CD4-positive, alpha-beta T cell (primary cell): Measurements from ENCODE around the gene RIN3. TPM values are rescaled to one million over a fixed set of nuclear protein-coding genes. Genes with fewer than 3 reads are reported as not detected.
A peak's percentile ranks its signal among the peaks of the same experiment; 100 is the strongest.

ENCODE experiments used
- ATAC-seq: fragments of 200-7000 bp; cut with Tn5 transposase; one replicate; pipeline ENCODE4 v1.10.0; 2022; ENCODE audit warnings: mild to moderate bottlenecking; ENCODE audit not compliant: poor library complexity
- CTCF ChIA-PET: fragments of 350-600 bp; sonication (Branson Sonifier 250); formaldehyde crosslinking; loops from one replicate; lab custom pipeline; 2021; ENCODE audit warnings: antibody characterized with exemption, inconsistent platforms; lab: Charles Lee
- POLR2A ChIA-PET: fragments of 350-600 bp; sonication (Branson Sonifier 250); formaldehyde crosslinking; loops from one replicate; lab custom pipeline; 2021; ENCODE audit warnings: antibody characterized with exemption, inconsistent platforms; lab: Charles Lee
- DNase-seq, 14 experiments: peaks; one replicate each; pipeline ENCODE4 v3.0.0-alpha.2; 2013 to 2020; ENCODE audit warnings: mixed read lengths in 2 of 14
- H3K27ac ChIP-seq, 2 donors: one replicate each; pipeline versions ENCODE4 v1.5.1 to v1.7.0; 2013; ENCODE audit warnings: low read length in 2 of 2, low read depth in 1 of 2, mild to moderate bottlenecking in 1 of 2
- H3K27me3 ChIP-seq, 2 experiments: 1 replicate in 1 of 2; 2 replicates in 1 of 2; pipeline versions ENCODE4 v1.6.1 to v1.7.0; 2013; ENCODE audit warnings: low read length in 2 of 2, control low read depth in 1 of 2, mild to moderate bottlenecking in 1 of 2, moderate library complexity in 1 of 2; ENCODE audit not compliant: insufficient read depth in 2 of 2, control insufficient read depth in 1 of 2
- H3K36me3 ChIP-seq: one replicate; pipeline ENCODE4 v1.6.1; 2013; ENCODE audit warnings: low read length, control low read depth; ENCODE audit not compliant: insufficient read depth
- H3K4me1 ChIP-seq: one replicate; pipeline ENCODE4 v1.6.1; 2013; ENCODE audit warnings: low read length, control low read depth; ENCODE audit not compliant: insufficient read depth
- H3K4me3 ChIP-seq: one replicate; pipeline ENCODE4 v1.5.1; 2013; ENCODE audit warnings: mild to moderate bottlenecking, low read length, moderate library complexity
- H3K9me3 ChIP-seq, 2 experiments: 1 replicate in 1 of 2; 2 replicates in 1 of 2; pipeline versions ENCODE4 v1.6.1 to v1.7.0; 2013; ENCODE audit warnings: low read length in 2 of 2, mild to moderate bottlenecking in 2 of 2, control low read depth in 1 of 2, moderate library complexity in 1 of 2; ENCODE audit not compliant: control insufficient read depth in 1 of 2, insufficient read depth in 1 of 2
- H3K27ac Mint-ChIP-seq: one replicate; pipeline ENCODE4 v1.8.0; 2020; ENCODE audit warnings: mixed read lengths
- H3K27me3 Mint-ChIP-seq: one replicate; pipeline ENCODE4 v1.8.0; 2021; ENCODE audit warnings: mixed read lengths
- H3K36me3 Mint-ChIP-seq: one replicate; pipeline ENCODE4 v1.8.0; 2021; ENCODE audit warnings: low read depth, mixed read lengths
- H3K4me1 Mint-ChIP-seq: one replicate; pipeline ENCODE4 v1.8.0; 2021; ENCODE audit warnings: low read depth, mixed read lengths
- H3K4me3 Mint-ChIP-seq: one replicate; pipeline ENCODE4 v1.8.0; 2020; ENCODE audit warnings: mild to moderate bottlenecking, mixed read lengths
- H3K9me3 Mint-ChIP-seq: one replicate; pipeline ENCODE4 v1.8.0; 2020; ENCODE audit warnings: mixed read lengths
- intact Hi-C, 2 experiments: fragments of 100-400 bp; cut with DNase I in 1 of 2; cut with micrococcal nuclease in 1 of 2; formaldehyde crosslinking; loops; one replicate each; pipeline versions ENCODE4 v1.15.1 to v1.9.0; 2023 to 2025; cut with DNase I, micrococcal nuclease
- total RNA-seq, 174 experiments: library from RNA in 2 of 174; stranded (reverse) in 2 of 174; gene quantifications; one replicate each; pipeline ENCODE4 v1.2.3 and lab custom pipeline; 2021 to 2026
- TF ChIP-seq, protein P1 (sequence below): fragments of 200-600 bp; IDR thresholded peaks from one replicate; pipeline ENCODE4 v1.8.0; 2022; ENCODE audit warnings: antibody characterized with exemption, mild to moderate bottlenecking

Gene RIN3
- total RNA-seq, 2 experiments from 2014 or later, result 67.9 to 72.2 TPM

DNA sequence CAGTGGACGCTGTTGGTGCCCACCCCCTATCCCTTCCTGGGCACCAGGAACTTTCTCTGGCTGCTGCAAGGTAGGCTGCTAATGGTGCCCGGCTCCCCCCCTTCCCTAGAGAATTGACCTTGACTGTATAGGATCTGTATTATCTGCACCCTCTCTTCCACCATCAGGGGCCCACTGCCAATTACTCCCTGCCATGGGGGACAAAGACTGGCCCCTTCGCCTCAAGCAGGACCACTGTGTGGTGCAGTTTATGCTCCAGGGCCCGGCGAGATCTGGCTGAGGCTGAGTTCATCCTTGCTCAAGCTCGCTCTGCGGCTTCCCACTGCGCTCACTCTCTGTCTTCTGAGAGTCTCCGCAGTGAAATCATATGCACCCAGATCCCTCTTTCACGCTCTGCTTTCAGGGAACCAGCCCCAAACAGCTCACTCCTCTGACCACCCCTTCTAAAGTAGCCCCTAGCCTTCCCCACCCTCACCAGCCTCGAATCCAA is 139.6 kb downstream of the RIN3 start:
- DNase-seq (peak in 3 of 14 experiments; percentile 19 to 53 (median 22)), ATAC-seq (no peak)
- Histone ChIP-seq H3K4me1 (peaks cover 94% of the 10 kb centered on the region), H3K4me3 (peak overlapping the region; percentile 66), H3K27ac (peak overlapping the region; percentile 40 to 90), H3K36me3 (peaks cover 17% of the 10 kb centered on the region), H3K27me3 (no peaks in the 10 kb centered on the region), H3K9me3 (no peaks in the 10 kb centered on the region)
- intact Hi-C loops, result loop anchor here (1.0 to 10.0 kb wide), 3 partner anchors 34 to 108 kb away; no protein-coding TSS in a partner anchor
- ChIA-PET POLR2A (interaction anchor here (0.8 to 5.6 kb wide), 20 partner anchors 11 to 613 kb away, joined by 3 to 154 read pairs (median 5); partner anchors contain the start of genes CPSF2, GOLGA5 and NDUFB1), CTCF (interaction anchor here (3.3 kb wide), 1 partner anchor 40 kb away, joined by 19 read pairs; no protein-coding TSS in a partner anchor)
- Mint-ChIP-seq H3K4me3 (peak overlapping the region; percentile 99), H3K4me1 (peaks cover 76% of the 10 kb centered on the region), H3K27ac (peak overlapping the region; percentile 97), H3K27me3 (no peaks in the 10 kb centered on the region), H3K9me3 (no peaks in the 10 kb centered on the region), H3K36me3 (peaks cover 61% of the 10 kb centered on the region)
- TF ChIP-seq, protein P1, sequence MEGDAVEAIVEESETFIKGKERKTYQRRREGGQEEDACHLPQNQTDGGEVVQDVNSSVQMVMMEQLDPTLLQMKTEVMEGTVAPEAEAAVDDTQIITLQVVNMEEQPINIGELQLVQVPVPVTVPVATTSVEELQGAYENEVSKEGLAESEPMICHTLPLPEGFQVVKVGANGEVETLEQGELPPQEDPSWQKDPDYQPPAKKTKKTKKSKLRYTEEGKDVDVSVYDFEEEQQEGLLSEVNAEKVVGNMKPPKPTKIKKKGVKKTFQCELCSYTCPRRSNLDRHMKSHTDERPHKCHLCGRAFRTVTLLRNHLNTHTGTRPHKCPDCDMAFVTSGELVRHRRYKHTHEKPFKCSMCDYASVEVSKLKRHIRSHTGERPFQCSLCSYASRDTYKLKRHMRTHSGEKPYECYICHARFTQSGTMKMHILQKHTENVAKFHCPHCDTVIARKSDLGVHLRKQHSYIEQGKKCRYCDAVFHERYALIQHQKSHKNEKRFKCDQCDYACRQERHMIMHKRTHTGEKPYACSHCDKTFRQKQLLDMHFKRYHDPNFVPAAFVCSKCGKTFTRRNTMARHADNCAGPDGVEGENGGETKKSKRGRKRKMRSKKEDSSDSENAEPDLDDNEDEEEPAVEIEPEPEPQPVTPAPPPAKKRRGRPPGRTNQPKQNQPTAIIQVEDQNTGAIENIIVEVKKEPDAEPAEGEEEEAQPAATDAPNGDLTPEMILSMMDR, result no peak

DNA sequence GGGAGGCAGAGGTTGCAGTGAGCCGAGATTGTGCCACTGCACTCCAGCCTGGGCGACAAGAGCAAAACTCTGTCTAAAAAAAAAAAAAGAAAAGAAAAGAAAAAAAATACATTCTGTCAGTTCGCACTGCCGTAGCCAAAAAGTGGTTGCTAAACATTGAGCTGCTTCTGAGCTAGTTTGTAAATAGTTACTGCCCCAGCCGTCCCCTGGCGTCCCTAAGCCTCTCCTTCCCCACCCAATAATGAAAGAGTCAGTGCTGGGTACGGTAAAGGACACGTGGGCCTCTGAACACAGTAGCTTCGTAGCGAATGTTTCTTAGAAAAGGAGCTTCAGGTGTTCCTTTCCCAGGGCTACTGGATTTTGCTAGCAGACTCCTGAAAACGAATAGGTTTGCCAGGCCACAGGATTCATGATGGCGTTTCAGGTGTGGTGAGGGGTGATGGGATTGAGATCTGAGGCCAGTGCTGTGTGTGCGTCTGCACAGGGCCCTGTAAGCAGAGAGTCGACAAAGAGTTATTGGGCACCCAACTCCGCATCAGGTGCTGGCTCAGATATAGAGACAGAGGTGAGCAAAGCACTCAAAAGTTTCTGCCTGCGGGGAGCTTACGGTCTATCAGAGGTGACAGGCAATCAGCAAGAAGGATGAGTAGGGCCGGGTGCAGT is 140.8 kb downstream of the RIN3 start:
- Mint-ChIP-seq H3K27me3 (no peaks in the 10 kb centered on the region), H3K9me3 (no peaks in the 10 kb centered on the region), H3K4me3 (peak overlapping the region; percentile 99), H3K36me3 (peaks cover 73% of the 10 kb centered on the region), H3K4me1 (peaks cover 76% of the 10 kb centered on the region), H3K27ac (peak overlapping the region; percentile 97)
- Histone ChIP-seq H3K4me3 (peak overlapping the region; percentile 66), H3K9me3 (no peaks in the 10 kb centered on the region), H3K27ac (peak overlapping the region; percentile 15 to 60), H3K4me1 (peaks cover 94% of the 10 kb centered on the region), H3K36me3 (peaks cover 29% of the 10 kb centered on the region), H3K27me3 (no peaks in the 10 kb centered on the region)
- TF ChIP-seq, protein P1, result no peak
- no peak for ATAC-seq
- ChIA-PET CTCF (interaction anchor here (3.3 kb wide), 1 partner anchor 41 kb away, joined by 19 read pairs; no protein-coding TSS in a partner anchor), POLR2A (interaction anchor here (0.5 to 5.6 kb wide), 11 partner anchors 11 to 819 kb away, joined by 3 to 154 read pairs (median 5); partner anchors contain the start of gene GOLGA5)
- no peak for DNase-seq
- intact Hi-C loops, result loop anchor here (5.0 to 10.0 kb wide), 2 partner anchors 33 to 110 kb away; no protein-coding TSS in a partner anchor

DNA sequence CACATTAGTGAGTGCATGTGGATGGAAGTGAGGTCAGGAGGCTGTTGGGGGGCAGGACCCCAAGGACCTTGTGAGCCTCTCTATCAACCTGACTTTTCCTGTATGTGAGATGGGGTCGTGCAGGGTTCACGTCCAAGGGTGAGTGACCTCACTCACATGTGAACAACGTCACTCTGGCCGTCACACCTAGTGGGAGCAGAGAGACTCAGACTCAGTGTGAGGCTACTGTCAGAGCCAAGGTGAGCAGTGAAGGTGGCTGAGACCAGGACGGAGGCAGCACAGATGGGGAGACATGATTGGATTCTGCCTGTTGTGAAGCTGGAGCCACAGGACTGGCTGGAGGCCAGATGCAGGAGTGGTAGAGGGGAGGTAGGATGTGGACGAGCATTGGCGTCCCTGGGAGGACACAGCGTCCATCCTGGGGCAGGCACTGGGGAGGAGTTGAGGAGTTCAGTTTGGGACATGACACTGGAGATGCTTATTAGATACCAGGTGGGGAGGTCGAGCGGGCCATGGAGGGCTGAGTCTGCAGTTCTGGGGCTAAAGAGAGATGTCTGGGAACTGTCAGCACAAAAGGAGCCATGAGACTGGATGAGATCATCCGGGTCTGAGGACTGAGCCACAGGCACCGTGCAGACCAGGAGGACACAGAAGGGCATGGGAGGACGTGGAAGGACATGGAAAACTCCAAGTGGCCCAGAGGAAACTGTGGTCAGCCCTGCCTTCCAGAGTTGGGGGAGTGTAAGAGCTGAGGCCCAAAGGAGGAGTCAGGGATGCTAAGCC is 142.0 kb downstream of the RIN3 start:
- Histone ChIP-seq H3K9me3 (no peaks in the 10 kb centered on the region), H3K4me3 (peak overlapping the region; percentile 66), H3K4me1 (peaks cover 94% of the 10 kb centered on the region), H3K27ac (peak overlapping the region; percentile 11 to 52), H3K27me3 (no peaks in the 10 kb centered on the region), H3K36me3 (peaks cover 41% of the 10 kb centered on the region)
- no peak for DNase-seq
- Mint-ChIP-seq H3K27ac (peak overlapping the region; percentile 97), H3K36me3 (peaks cover 85% of the 10 kb centered on the region), H3K27me3 (no peaks in the 10 kb centered on the region), H3K4me1 (peaks cover 76% of the 10 kb centered on the region), H3K9me3 (no peaks in the 10 kb centered on the region), H3K4me3 (peak overlapping the region; percentile 84)
- intact Hi-C loops, result loop anchor here in 1 of 2 experiments (10.0 kb wide), 1 partner anchor 111 kb away; no protein-coding TSS in a partner anchor
- CTCF ChIA-PET, result interaction anchor here (1.2 to 3.3 kb wide), 3 partner anchors 14 to 42 kb away, joined by 3 to 19 read pairs (median 5); no protein-coding TSS in a partner anchor
- no peak for ATAC-seq
- TF ChIP-seq, protein P1, result no peak
- POLR2A ChIA-PET, result interaction anchor here (0.7 to 5.6 kb wide), 5 partner anchors 13 to 78 kb away, joined by 3 to 154 read pairs (median 3); no protein-coding TSS in a partner anchor
